ENCODE results near the gene NSUN2.
"Not testable (repeated sequence)": the region's sequence is repeated elsewhere in the genome, so short reads cannot be mapped to it uniquely, and the experiment has no call there.

Gene NSUN2

GRCh38 chr5:6632888-6633468, at the start of gene NSUN2, which contains the start of gene SRD5A1:
NSUN2 (minus strand) TSS chr5:6633044; CDS start chr5:6632979, 65 bp downstream.
SRD5A1 (plus strand) TSS chr5:6633440; CDS start chr5:6633577, 137 bp downstream.
- DNase-seq: peak; percentile 87

- no peak for DNase-seq
Measured at GRCh38 chr5:6682239-6682638, 49.4 kb upstream of the NSUN2 start.

- DNase-seq: no peak
Measured at GRCh38 chr5:6681682-6682081, 48.8 kb upstream of the NSUN2 start.

GRCh38 chr5:6680922-6681321, 48.1 kb upstream of the NSUN2 start:
- DNase-seq: no peak

GRCh38 chr5:6678385-6678784, 45.5 kb upstream of the NSUN2 start:
- DNase-seq: no peak

- DNase-seq: no peak
Measured at GRCh38 chr5:6676702-6677101, 43.9 kb upstream of the NSUN2 start.

- no peak for DNase-seq
Measured at GRCh38 chr5:6675784-6676491, 43.1 kb upstream of the NSUN2 start.

GRCh38 chr5:6674886-6675285, 42.0 kb upstream of the NSUN2 start:
- DNase-seq: no peak

GRCh38 chr5:6674421-6674820, 41.6 kb upstream of the NSUN2 start:
- DNase-seq: no peak

- no peak for DNase-seq
Measured at GRCh38 chr5:6673963-6674362, 41.1 kb upstream of the NSUN2 start.

- DNase-seq: no peak
Measured at GRCh38 chr5:6673031-6673430, 40.2 kb upstream of the NSUN2 start.

GRCh38 chr5:6668717-6669116, 35.9 kb upstream of the NSUN2 start:
- DNase-seq: not testable (repeated sequence)

- DNase-seq: no peak
Measured at GRCh38 chr5:6667648-6668047, 34.8 kb upstream of the NSUN2 start.

GRCh38 chr5:6666762-6667161, 33.9 kb upstream of the NSUN2 start:
- no peak for DNase-seq

- DNase-seq: no peak
Measured at GRCh38 chr5:6660688-6661087, 27.8 kb upstream of the NSUN2 start.

GRCh38 chr5:6659941-6660684, 27.3 kb upstream of the NSUN2 start:
- DNase-seq: no peak

- DNase-seq: no peak
Measured at GRCh38 chr5:6656680-6657079, 23.8 kb upstream of the NSUN2 start.

GRCh38 chr5:6655432-6655831, 22.6 kb upstream of the NSUN2 start:
- no peak for DNase-seq

GRCh38 chr5:6652025-6652424, 19.2 kb upstream of the NSUN2 start:
- DNase-seq: peak; percentile 4

- no peak for DNase-seq
Measured at GRCh38 chr5:6649681-6650080, 16.8 kb upstream of the NSUN2 start.

GRCh38 chr5:6649186-6649585, 16.3 kb upstream of the NSUN2 start:
- no peak for DNase-seq

GRCh38 chr5:6645571-6646362, 12.9 kb upstream of the NSUN2 start:
- DNase-seq: not testable (repeated sequence)

- DNase-seq: no peak
Measured at GRCh38 chr5:6644794-6645241, 12.0 kb upstream of the NSUN2 start.

Data from COR-L47 (cell line).